OCI-LY3 (cell line): ENCODE data around the gene AQP12A.
"Not testable (repeated sequence)": the region's sequence is repeated elsewhere in the genome, so short reads cannot be mapped to it uniquely, and the experiment has no call there.

Source experiments
- CTCF ChIP-seq: fragments of 200-600, 300-600 bp; sonication (generic); IDR thresholded peaks from 2 replicates; pipeline ENCODE4 v1.5.1; 2014; ENCODE audit warnings: antibody characterized with exemption, low read length, low read depth
- EZH2phosphoT487 ChIP-seq: fragments of 200-600 bp; shearing (Covaris generic); IDR thresholded peaks from 2 replicates; pipeline ENCODE4 v1.6.1; 2018; ENCODE audit warnings: antibody characterized with exemption, mixed run types, low read depth

GRCh38 chr2:240659883-240660282 is 31.8 kb upstream of the AQP12A start:
- not testable (repeated sequence) for TF ChIP-seq CTCF, EZH2phosphoT487
